Endodermal cell (in vitro differentiated cells): ENCODE measurements around the gene ZMIZ1. TPM values are rescaled to one million over a fixed set of nuclear protein-coding genes. Genes with fewer than 3 reads are reported as not detected.

Experiments
- DNase-seq: peaks from one replicate; pipeline ENCODE4 v3.0.0-alpha.2; 2017
- H3K27ac ChIP-seq: 2 replicates; pipeline ENCODE4 v1.5.1; 2013; ENCODE audit warnings: mild to moderate bottlenecking, low read depth, low read length, moderate library complexity
- H3K27me3 ChIP-seq: 2 replicates; pipeline ENCODE4 v1.6.1; 2013; ENCODE audit warnings: mild to moderate bottlenecking, low read length, moderate library complexity; ENCODE audit not compliant: insufficient read depth, control insufficient read depth, poor library complexity, severe bottlenecking
- H3K36me3 ChIP-seq: 2 replicates; pipeline ENCODE4 v1.7.0; 2013; ENCODE audit warnings: mild to moderate bottlenecking, low read length, moderate library complexity; ENCODE audit not compliant: control insufficient read depth, insufficient read depth
- H3K4me1 ChIP-seq: one replicate; pipeline ENCODE4 v1.7.0; 2013; ENCODE audit warnings: low read length; ENCODE audit not compliant: control insufficient read depth, insufficient read depth
- H3K4me3 ChIP-seq: 2 replicates; pipeline ENCODE4 v1.5.1; 2013; ENCODE audit warnings: mild to moderate bottlenecking, low read length, moderate library complexity
- H3K9ac ChIP-seq: 2 replicates; pipeline ENCODE4 v1.6.1; 2013; ENCODE audit warnings: mild to moderate bottlenecking, low read length, moderate library complexity; ENCODE audit not compliant: poor library complexity, severe bottlenecking; ENCODE audit errors: extremely low read depth
- H3K9me3 ChIP-seq: 2 replicates; pipeline ENCODE4 v1.6.1; 2013; ENCODE audit warnings: mild to moderate bottlenecking, low read length, moderate library complexity; ENCODE audit not compliant: control insufficient read depth
- H3K27ac Mint-ChIP-seq: 2 replicates; pipeline ENCODE4 v1.8.0; 2020; ENCODE audit warnings: mixed read lengths
- H3K27me3 Mint-ChIP-seq: 2 replicates; pipeline ENCODE4 v1.8.0; 2021; ENCODE audit warnings: mild to moderate bottlenecking, mixed read lengths; ENCODE audit not compliant: insufficient read depth
- H3K36me3 Mint-ChIP-seq: 2 replicates; pipeline ENCODE4 v1.8.0; 2020; ENCODE audit warnings: low read depth, mixed read lengths
- H3K4me1 Mint-ChIP-seq: 2 replicates; pipeline ENCODE4 v1.8.0; 2020; ENCODE audit warnings: mixed read lengths
- H3K4me3 Mint-ChIP-seq: 2 replicates; pipeline ENCODE4 v1.8.0; 2020; ENCODE audit warnings: mild to moderate bottlenecking, moderate library complexity, mixed read lengths
- H3K9me3 Mint-ChIP-seq: 2 replicates; pipeline ENCODE4 v1.8.0; 2020; ENCODE audit warnings: mild to moderate bottlenecking, mixed read lengths
- CTCF ChIP-seq: fragments of 200-600 bp; sonication (generic); conservative IDR thresholded peaks from 2 replicates; pipeline ENCODE4 v1.5.0; 2021; ENCODE audit warnings: antibody characterized with exemption, mild to moderate bottlenecking
- WGBS, 2 experiments: methylation state at CpG; one replicate each; pipeline versions ENCODE4 v1.1.5 to v1.1.7; 2013; ENCODE audit warnings: missing lambda C conversion rate in 2 of 2, mixed read lengths in 1 of 2; ENCODE audit not compliant: insufficient coverage in 1 of 2, insufficient read length in 1 of 2; 5-methylcytosine and 5-hydroxymethylcytosine counted together
- total RNA-seq, 2 donors: library from RNA; stranded (reverse); fragmentation: NEBNext Ultra II Directional in 1 of 2; extraction: Animal tissue kit (Norgen Biotek cat#: 25700) in 1 of 2; gene quantifications; 2 replicates in 1 of 2; 3 replicates in 1 of 2; pipeline ENCODE4 v1.2.1, GENCODE V29; 2021

ZMIZ1 gene
- total RNA-seq, 2 donors from 2014 or later: 65.3 to 67.5 TPM

- Histone ChIP-seq H3K4me1 (peaks cover 8% of the 10 kb centered on the region), H3K27me3 (no peaks in the 10 kb centered on the region), H3K9ac (no peak overlapping the region), H3K36me3 (peaks cover 29% of the 10 kb centered on the region), H3K9me3 (no peaks in the 10 kb centered on the region), H3K27ac (no peak overlapping the region), H3K4me3 (no peak overlapping the region)
- H3K4me1 Mint-ChIP-seq: peaks cover 13% of the 10 kb centered on the region
- WGBS, 2 experiments: 96 to 98% methylated on average over 3 to 4 of the region's 4 CpGs
- no peak for TF ChIP-seq CTCF
- no peak overlapping the region for H3K4me3 Mint-ChIP-seq
- DNase-seq: no peak
- H3K27me3 Mint-ChIP-seq: no peaks in the 10 kb centered on the region
- peak overlapping the region; percentile 58 for H3K27ac Mint-ChIP-seq
- no peaks in the 10 kb centered on the region for H3K9me3 Mint-ChIP-seq
- peaks cover 5% of the 10 kb centered on the region for H3K36me3 Mint-ChIP-seq
These were observed 120.4 kb downstream of the ZMIZ1 start for GRCh38 chr10:79189181-79189580.

GRCh38 chr10:79189853-79190435, 121.2 kb downstream of the ZMIZ1 start:
- Histone ChIP-seq H3K4me3 (no peak overlapping the region), H3K27ac (no peak overlapping the region), H3K9ac (no peak overlapping the region), H3K9me3 (no peaks in the 10 kb centered on the region), H3K36me3 (peaks cover 29% of the 10 kb centered on the region), H3K4me1 (peaks cover 7% of the 10 kb centered on the region), H3K27me3 (no peaks in the 10 kb centered on the region)
- H3K9me3 Mint-ChIP-seq: no peaks in the 10 kb centered on the region
- H3K4me3 Mint-ChIP-seq: no peak overlapping the region
- peaks cover 8% of the 10 kb centered on the region for H3K4me1 Mint-ChIP-seq
- H3K27ac Mint-ChIP-seq: no peak overlapping the region
- H3K36me3 Mint-ChIP-seq: peaks cover 5% of the 10 kb centered on the region
- 95 to 100% methylated on average over 5 to 10 of the region's 10 CpGs for WGBS, 2 experiments
- no peaks in the 10 kb centered on the region for H3K27me3 Mint-ChIP-seq
- TF ChIP-seq CTCF: no peak
- DNase-seq: no peak

DNA sequence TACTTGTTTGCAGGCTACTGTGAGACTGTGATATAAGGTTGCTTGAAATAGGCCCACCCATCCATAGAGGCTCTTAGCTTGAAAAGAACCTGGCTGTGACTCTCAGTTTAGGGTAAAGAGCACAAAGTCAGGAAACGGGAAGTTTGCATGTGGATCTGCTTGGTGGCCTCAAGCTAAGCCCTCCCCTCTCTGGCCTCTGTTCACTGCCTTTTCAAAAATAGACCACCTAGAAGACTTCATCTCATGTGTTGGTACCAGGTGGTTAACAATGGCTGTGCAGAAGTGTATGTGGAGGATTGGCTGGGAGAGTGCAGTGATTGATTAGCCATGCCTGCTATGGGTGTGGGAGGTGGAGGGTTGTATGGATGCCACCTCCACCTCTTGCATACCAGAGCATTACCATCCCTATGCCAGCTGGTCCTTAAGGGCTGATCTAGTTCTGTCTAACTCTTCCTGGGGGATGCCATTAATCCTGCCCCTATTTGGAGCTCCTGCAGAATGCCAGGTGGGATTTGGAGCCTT, 122.0 kb downstream of the ZMIZ1 start:
- 100% methylated on average over 1 of the region's 1 CpG; no CpG with 5 or more reads in 1 of the 2 experiments for WGBS, 2 experiments
- Histone ChIP-seq H3K9me3 (no peaks in the 10 kb centered on the region), H3K27ac (no peak overlapping the region), H3K4me1 (peaks cover 8% of the 10 kb centered on the region), H3K9ac (no peak overlapping the region), H3K36me3 (peaks cover 32% of the 10 kb centered on the region), H3K4me3 (no peak overlapping the region), H3K27me3 (no peaks in the 10 kb centered on the region)
- Mint-ChIP-seq H3K9me3 (no peaks in the 10 kb centered on the region), H3K27me3 (no peaks in the 10 kb centered on the region), H3K27ac (no peak overlapping the region), H3K36me3 (peaks cover 7% of the 10 kb centered on the region), H3K4me3 (no peak overlapping the region), H3K4me1 (peaks cover under 1% of the 10 kb centered on the region)
- no peak for TF ChIP-seq CTCF
- no peak for DNase-seq
